A549 (cell line): ENCODE measurements around the gene OR52D1. TPM values are rescaled to one million over a fixed set of nuclear protein-coding genes. Genes with fewer than 3 reads are reported as not detected.

Experiments used
- ATAC-seq, 2 experiments: fragments of 200-7000 bp in 1 of 2; fragments of >200 bp in 1 of 2; cut with Nextera tagmentation in 1 of 2; cut with Tn5 transposase in 1 of 2; 3 replicates each; pipeline versions ENCODE4 v1.8.0 to v1.9.1; 2018 to 2020; ENCODE audit warnings: mild to moderate bottlenecking in 1 of 2, moderate library complexity in 1 of 2
- CTCF ChIA-PET: fragments of 300-600 bp; sonication (Branson Sonifier 250); formaldehyde crosslinking; extraction: SDS; loops from one replicate; lab custom pipeline; 2021; ENCODE audit warnings: antibody characterized with exemption, inconsistent platforms; lab: Yijun Ruan, JAX
- POLR2A ChIA-PET: fragments of 350-600 bp; formaldehyde crosslinking; extraction: SDS; loops from one replicate; lab custom pipeline; 2021; ENCODE audit warnings: antibody characterized with exemption, inconsistent platforms; lab: Yijun Ruan, JAX
- DNase-seq, 2 experiments: peaks; one replicate each; pipeline versions ENCODE4 v3.0.0 to v3.0.0-alpha.2; 2011 to 2016; ENCODE audit warnings: low read depth in 1 of 2, low spot score in 1 of 2
- FAIRE-seq: peaks from 2 replicates; lab custom pipeline; 2011; peaks lifted over from hg19 to GRCh38; lab: Jason Lieb, UNC
- H3K27ac ChIP-seq, 2 experiments: fragments of >200 bp; sonication (Bioruptor Twin); formaldehyde crosslinking; 3 replicates each; pipeline ENCODE4 v1.5.1; 2016 to 2017
- H3K4me1 ChIP-seq: fragments of >200 bp; sonication (Bioruptor Twin); formaldehyde crosslinking; 3 replicates; pipeline ENCODE4 v1.6.1; 2016
- H3K4me2 ChIP-seq: fragments of >200 bp; sonication (Bioruptor Twin); formaldehyde crosslinking; 3 replicates; pipeline ENCODE4 v1.6.1; 2016
- H3K4me3 ChIP-seq: fragments of >200 bp; sonication (Bioruptor Twin); formaldehyde crosslinking; 3 replicates; pipeline ENCODE4 v1.5.1; 2016
- H3K9me3 ChIP-seq: fragments of >200 bp; sonication (Bioruptor Twin); formaldehyde crosslinking; 3 replicates; pipeline ENCODE4 v1.6.1; 2016
- ATOH8 ChIP-seq: fragments of 250-450 bp; sonication (Bioruptor Pico); IDR thresholded peaks from 2 replicates; pipeline ENCODE4 v1.5.0; 2020; ENCODE audit warnings: low read depth, mild to moderate bottlenecking, moderate library complexity
- BCL3 ChIP-seq: fragments of >200 bp; sonication (Bioruptor Twin); formaldehyde crosslinking; IDR thresholded peaks from 3 replicates; pipeline ENCODE4 v1.6.1; 2016
- BHLHE40 ChIP-seq: IDR thresholded peaks from 2 replicates; pipeline ENCODE4 v1.6.1; 2012; ENCODE audit warnings: low read depth, low read length, inconsistent platforms
- CHD4 ChIP-seq: fragments of 200-600 bp; sonication (generic); IDR thresholded peaks from 2 replicates; pipeline ENCODE4 v1.6.1; 2016; ENCODE audit warnings: antibody characterized with exemption, mild to moderate bottlenecking, borderline replicate concordance
- EP300 ChIP-seq, 2 experiments: fragments of >200 bp; sonication (Bioruptor Twin); formaldehyde crosslinking; IDR thresholded peaks; 2 replicates in 1 of 2; 3 replicates in 1 of 2; pipeline ENCODE4 v1.6.1; 2016 to 2017
- FOXS1 ChIP-seq: fragments of 250-450 bp; sonication (Bioruptor Pico); IDR thresholded peaks from 2 replicates; pipeline ENCODE4 v1.5.0; 2020; ENCODE audit warnings: mild to moderate bottlenecking, moderate library complexity
- HDAC2 ChIP-seq: fragments of 200-600 bp; sonication (generic); IDR thresholded peaks from 2 replicates; pipeline ENCODE4 v1.6.1; 2016
- HES2 ChIP-seq: fragments of >200 bp; sonication (Bioruptor Twin); formaldehyde crosslinking; IDR thresholded peaks from 2 replicates; pipeline ENCODE4 v1.6.1; 2016
- HEYL ChIP-seq: fragments of 250-450 bp; sonication (Bioruptor Pico); IDR thresholded peaks from 2 replicates; pipeline ENCODE4 v1.8.0; 2021; ENCODE audit warnings: mild to moderate bottlenecking, moderate library complexity
- HOXB13 ChIP-seq: fragments of 250-450 bp; sonication (Bioruptor Pico); IDR thresholded peaks from 2 replicates; pipeline ENCODE4 v1.5.0; 2020; ENCODE audit warnings: low read depth, mild to moderate bottlenecking, moderate library complexity
- KDM1A ChIP-seq: fragments of 200-600 bp; sonication (generic); IDR thresholded peaks from 2 replicates; pipeline ENCODE4 v1.6.1; 2016; ENCODE audit warnings: low read depth, mild to moderate bottlenecking
- MAFK ChIP-seq: fragments of 450-650 bp; IDR thresholded peaks from 2 replicates; pipeline ENCODE4 v1.6.1; 2014; ENCODE audit not compliant: partially characterized antibody
- MAX ChIP-seq: IDR thresholded peaks from 2 replicates; pipeline ENCODE4 v1.6.1; 2012
- PBX3 ChIP-seq: IDR thresholded peaks from 2 replicates; pipeline ENCODE4 v1.6.1; 2012
- PHF8 ChIP-seq: fragments of 200-600 bp; sonication (generic); IDR thresholded peaks from 2 replicates; pipeline ENCODE4 v1.6.1; 2016; ENCODE audit warnings: low read depth, mild to moderate bottlenecking, antibody characterized with exemption, moderate library complexity, borderline replicate concordance
- RARB ChIP-seq: fragments of 250-450 bp; sonication (Bioruptor Pico); IDR thresholded peaks from 2 replicates; pipeline ENCODE4 v1.8.0; 2021; ENCODE audit warnings: mild to moderate bottlenecking, moderate library complexity
- RNF2 ChIP-seq: fragments of 200-600 bp; sonication (generic); IDR thresholded peaks from 2 replicates; pipeline ENCODE4 v1.6.1; 2016; ENCODE audit warnings: low read depth, mild to moderate bottlenecking, antibody characterized with exemption, moderate library complexity, borderline replicate concordance
- ZFP36 ChIP-seq: fragments of 450-650 bp; IDR thresholded peaks from 2 replicates; pipeline ENCODE4 v1.6.1; 2014; ENCODE audit warnings: borderline replicate concordance; ENCODE audit not compliant: partially characterized antibody
- WGBS: methylation state at CpG from one replicate; pipeline ENCODE4 v1.1.6; 2017; ENCODE audit errors: missing lambda C conversion rate; 5-methylcytosine and 5-hydroxymethylcytosine counted together
- polyA plus RNA-seq, 4 experiments: library from polyadenylated mRNA; depleted of rRNA in 3 of 4; stranded (reverse); fragments of >200 nt; fragmentation: RNase III in 1 of 4; extraction: RNeasy Plus Mini Kit Qiagen cat#74134 plus additional on column Dnase treatment in 1 of 4; gene quantifications; 2 replicates in 3 of 4; 3 replicates in 1 of 4; pipeline ENCODE4 v1.2.3, GENCODE V29; 2011 to 2017

The OR52D1 gene
- polyA plus RNA-seq, 2 of the 4 experiments (the other 2 are of a cell fraction): not detected

- ATAC-seq (no peak), DNase-seq (no peak), FAIRE-seq (no peak)
- H3K4me3 ChIP-seq: no peak overlapping the region
- no peaks in the 10 kb centered on the region for H3K9me3 ChIP-seq
- no peak overlapping the region for H3K4me2 ChIP-seq
- POLR2A ChIA-PET: no interaction called here
- TF ChIP-seq HEYL (no peak), ATOH8 (CRISPR knock-in tag) (no peak), MAFK (peak; percentile 65), PHF8 (no peak)
- H3K27ac ChIP-seq: no peak overlapping the region
- H3K4me1 ChIP-seq: no peaks in the 10 kb centered on the region
- WGBS: 1% methylated on average over 2 of the region's 2 CpGs
- CTCF ChIA-PET: interaction anchor here (0.5 kb wide), 1 partner anchor 111 kb away, joined by 5 read pairs; no protein-coding TSS in a partner anchor
These were observed 44.6 kb upstream of the OR52D1 start for GRCh38 chr11:5443835-5444393.

GRCh38 chr11:5449023-5449422 lies 39.5 kb upstream of the OR52D1 start, which contains the start of gene OR51I2:
Gene OR51I2, plus strand, starts transcription at chr11:5449323. Its CDS starts 4,166 bp downstream, at chr11:5453489.
- ChIA-PET POLR2A (no interaction called here), CTCF (interaction anchor here (0.9 to 1.4 kb wide), 3 partner anchors 12 to 324 kb away, joined by 3 read pairs; no protein-coding TSS in a partner anchor)
- no peak within 1 kb of the TSS for H3K4me2 ChIP-seq
- DNase-seq: no peak
- H3K9me3 ChIP-seq: no peaks in the 10 kb centered on the region
- no peaks in the 10 kb centered on the region for H3K4me1 ChIP-seq
- no peak for FAIRE-seq
- H3K27ac ChIP-seq: no peak within 1 kb of the TSS
- WGBS: 79% methylated on average over 2 of the region's 2 CpGs
- H3K4me3 ChIP-seq: no peak within 1 kb of the TSS
- no peak for ATAC-seq
- TF ChIP-seq FOXS1 (CRISPR knock-in tag) (no peak), HES2 (no peak), HDAC2 (no peak)

GRCh38 chr11:5449432-5449831 lies 39.1 kb upstream of the OR52D1 start:
- CTCF ChIA-PET: interaction anchor here (1.4 kb wide), 1 partner anchor 11 kb away, joined by 3 read pairs; no protein-coding TSS in a partner anchor
- FAIRE-seq (no peak), ATAC-seq (no peak)

More at GRCh38 chr11:5449432-5449831, 39.1 kb upstream of the OR52D1 start:
- no peak for DNase-seq
- no peaks in the 10 kb centered on the region for H3K4me1 ChIP-seq
- H3K4me3 ChIP-seq: no peak overlapping the region
- POLR2A ChIA-PET: no interaction called here
- TF ChIP-seq EP300 (IDR thresholded peaks at IDR 0.05) (no peak), HOXB13 (CRISPR knock-in tag) (no peak), KDM1A (no peak), PBX3 (no peak), MAX (no peak), RARB (CRISPR knock-in tag) (no peak), RNF2 (no peak), BCL3 (no peak), CHD4 (no peak), ZFP36 (no peak), BHLHE40 (no peak)
- TF ChIP-seq, all 56 proteins: peak for 0
- no peaks in the 10 kb centered on the region for H3K9me3 ChIP-seq
- no peak overlapping the region for H3K4me2 ChIP-seq
- no peak overlapping the region for H3K27ac ChIP-seq
- 13% methylated on average over 4 of the region's 4 CpGs for WGBS
